HEK293T (cell line): ENCODE results near the gene GALNT2.

Source experiments
- CTCF ChIA-PET: fragments of 350-600 bp; formaldehyde crosslinking; extraction: SDS; loops from one replicate; lab custom pipeline; 2021; ENCODE audit warnings: antibody characterized with exemption, inconsistent platforms; lab: Yijun Ruan, JAX
- POLR2A ChIA-PET: fragments of 350-600 bp; formaldehyde crosslinking; extraction: SDS; loops from one replicate; lab custom pipeline; 2020; ENCODE audit warnings: antibody characterized with exemption, inconsistent platforms; lab: Yijun Ruan, JAX
- DNase-seq: peaks from one replicate; pipeline ENCODE4 v3.0.0; 2012; ENCODE audit warnings: mixed read lengths; ENCODE audit errors: extremely low spot score
- ARNT ChIP-seq: fragments of 450-650 bp; IDR thresholded peaks from 2 replicates; pipeline ENCODE4 v1.6.1; 2017; ENCODE audit warnings: mild to moderate bottlenecking
- BHLHE40 ChIP-seq: fragments of 450-650 bp; IDR thresholded peaks from 2 replicates; pipeline ENCODE4 v1.6.1; 2016; ENCODE audit warnings: mild to moderate bottlenecking, moderate library complexity, borderline replicate concordance
- CTBP1 ChIP-seq: fragments of 450-650 bp; IDR thresholded peaks from 2 replicates; pipeline ENCODE4 v1.6.1; 2016; ENCODE audit warnings: borderline replicate concordance
- ELF4 ChIP-seq: fragments of 450-650 bp; IDR thresholded peaks from 2 replicates; pipeline ENCODE4 v1.6.1; 2017; ENCODE audit warnings: antibody characterized with exemption
- FOXA1 ChIP-seq: fragments of 450-650 bp; IDR thresholded peaks from 2 replicates; pipeline ENCODE4 v1.6.1; 2016; ENCODE audit warnings: mild to moderate bottlenecking
- FOXK2 ChIP-seq: fragments of 450-650 bp; IDR thresholded peaks from 2 replicates; pipeline ENCODE4 v1.6.1; 2016; ENCODE audit warnings: mild to moderate bottlenecking
- FOXM1 ChIP-seq: fragments of 450-650 bp; IDR thresholded peaks from 2 replicates; pipeline ENCODE4 v1.6.1; 2017; ENCODE audit warnings: mild to moderate bottlenecking, borderline replicate concordance
- HDGF ChIP-seq: fragments of 450-650 bp; IDR thresholded peaks from 2 replicates; pipeline ENCODE4 v1.6.1; 2017; ENCODE audit warnings: antibody characterized with exemption, borderline replicate concordance
- L3MBTL2 ChIP-seq: fragments of 450-650 bp; conservative IDR thresholded peaks from 2 replicates; pipeline ENCODE4 v1.6.1; 2016; ENCODE audit warnings: mild to moderate bottlenecking
- LEF1 ChIP-seq: fragments of 450-650 bp; IDR thresholded peaks from 2 replicates; pipeline ENCODE4 v1.6.1; 2017; ENCODE audit warnings: mild to moderate bottlenecking, borderline replicate concordance
- NFRKB ChIP-seq: fragments of 450-650 bp; IDR thresholded peaks from 2 replicates; pipeline ENCODE4 v1.6.1; 2016; ENCODE audit warnings: mild to moderate bottlenecking, moderate library complexity
- PKNOX1 ChIP-seq: fragments of 450-650 bp; IDR thresholded peaks from 2 replicates; pipeline ENCODE4 v1.6.1; 2016
- SP1 ChIP-seq: fragments of 450-650 bp; IDR thresholded peaks from 2 replicates; pipeline ENCODE4 v1.6.1; 2017
- SUZ12 ChIP-seq: fragments of 450-650 bp; IDR thresholded peaks from 2 replicates; pipeline ENCODE4 v1.6.1; 2016; ENCODE audit warnings: mild to moderate bottlenecking
- TARDBP ChIP-seq: fragments of 450-650 bp; IDR thresholded peaks from 2 replicates; pipeline ENCODE4 v1.6.1; 2016
- ZNF384 ChIP-seq: fragments of 450-650 bp; IDR thresholded peaks from 2 replicates; pipeline ENCODE4 v1.6.1; 2016

Gene GALNT2

GRCh38 chr1:230200276-230200675 lies 133.2 kb downstream of the GALNT2 start:
- POLR2A ChIA-PET: no interaction called here
- TF ChIP-seq ZNF384: no peak
- TF ChIP-seq HDGF: no peak
- TF ChIP-seq SUZ12: no peak
- TF ChIP-seq BHLHE40: no peak
- no peak for TF ChIP-seq ARNT
- no peak for TF ChIP-seq TARDBP
- no peak for TF ChIP-seq PKNOX1
- DNase-seq: no peak
- CTCF ChIA-PET: no interaction called here

GRCh38 chr1:230201445-230201844 lies 134.4 kb downstream of the GALNT2 start:
- TF ChIP-seq L3MBTL2 (no peak), ELF4 (no peak), FOXK2 (no peak), ZNF384 (no peak), LEF1 (no peak), CTBP1 (no peak), SUZ12 (no peak), PKNOX1 (no peak)
- ChIA-PET POLR2A (no interaction called here), CTCF (no interaction called here)
- DNase-seq: no peak

- ChIA-PET POLR2A (interaction anchor here (1.3 kb wide), 1 partner anchor 11 kb away, joined by 3 read pairs; no protein-coding TSS in a partner anchor), CTCF (interaction anchor here (1.9 kb wide), 1 partner anchor 10 kb away, joined by 5 read pairs; no protein-coding TSS in a partner anchor)
These were observed 137.8 kb downstream of the GALNT2 start for GRCh38 chr1:230204842-230205241.

GRCh38 chr1:230205719-230206198 lies 138.7 kb downstream of the GALNT2 start:
- CTCF ChIA-PET: interaction anchor here (0.6 to 1.9 kb wide), 2 partner anchors 9 to 563 kb away, joined by 3 to 5 read pairs; no protein-coding TSS in a partner anchor
- POLR2A ChIA-PET: interaction anchor here (1.3 kb wide), 1 partner anchor 10 kb away, joined by 3 read pairs; no protein-coding TSS in a partner anchor
- no peak for DNase-seq

More at GRCh38 chr1:230204842-230205241, 137.8 kb downstream of the GALNT2 start:
- no peak for DNase-seq
- TF ChIP-seq BHLHE40 (no peak), ZNF384 (no peak), FOXA1 (no peak), ARNT (no peak), PKNOX1 (no peak), SUZ12 (no peak), FOXK2 (no peak), FOXM1 (no peak), SP1 (no peak)

GRCh38 chr1:230206207-230206606 lies 139.2 kb downstream of the GALNT2 start:
- ChIA-PET POLR2A (no interaction called here), CTCF (interaction anchor here (0.6 to 1.9 kb wide), 3 partner anchors 8 to 572 kb away, joined by 3 to 7 read pairs (median 5); no protein-coding TSS in a partner anchor)
- no peak for DNase-seq
- TF ChIP-seq SUZ12 (no peak), HDGF (no peak), SP1 (no peak), BHLHE40 (no peak), FOXM1 (no peak), FOXK2 (no peak), FOXA1 (no peak), ZNF384 (no peak), ARNT (no peak), LEF1 (no peak)

More at GRCh38 chr1:230205719-230206198, 138.7 kb downstream of the GALNT2 start:
- TF ChIP-seq ELF4 (no peak), SP1 (no peak), HDGF (no peak), FOXM1 (no peak), FOXK2 (no peak), BHLHE40 (no peak), TARDBP (no peak), NFRKB (no peak), FOXA1 (no peak), ZNF384 (no peak), L3MBTL2 (no peak), LEF1 (no peak), SUZ12 (no peak), CTBP1 (no peak), PKNOX1 (no peak), ARNT (no peak)

GRCh38 chr1:230206976-230207375 lies 139.9 kb downstream of the GALNT2 start:
- POLR2A ChIA-PET: no interaction called here
- no peak for TF ChIP-seq LEF1
- TF ChIP-seq CTBP1: no peak
- TF ChIP-seq PKNOX1: no peak
- TF ChIP-seq NFRKB: no peak
- TF ChIP-seq ZNF384: no peak
- TF ChIP-seq SUZ12: no peak
- TF ChIP-seq FOXM1: no peak
- no peak for TF ChIP-seq TARDBP
- no peak for TF ChIP-seq FOXK2
- no peak for TF ChIP-seq BHLHE40
- TF ChIP-seq HDGF: no peak
- no peak for TF ChIP-seq ELF4
- CTCF ChIA-PET: interaction anchor here (0.6 kb wide), 1 partner anchor 573 kb away, joined by 7 read pairs; no protein-coding TSS in a partner anchor
- no peak for DNase-seq
